ENCODE measurements around the gene MTR. TPM values are rescaled to one million over a fixed set of nuclear protein-coding genes. Genes with fewer than 3 reads are reported as not detected.
A peak's percentile ranks its signal among the peaks of the same experiment; 100 is the strongest.

Gene MTR
- total and polyA plus RNA-seq, 9 of the 15 experiments (the other 6 are each of a cell fraction or from before 2014, with no cell fraction given), result 3.4 to 44.3 (median 20.3) TPM

DNA sequence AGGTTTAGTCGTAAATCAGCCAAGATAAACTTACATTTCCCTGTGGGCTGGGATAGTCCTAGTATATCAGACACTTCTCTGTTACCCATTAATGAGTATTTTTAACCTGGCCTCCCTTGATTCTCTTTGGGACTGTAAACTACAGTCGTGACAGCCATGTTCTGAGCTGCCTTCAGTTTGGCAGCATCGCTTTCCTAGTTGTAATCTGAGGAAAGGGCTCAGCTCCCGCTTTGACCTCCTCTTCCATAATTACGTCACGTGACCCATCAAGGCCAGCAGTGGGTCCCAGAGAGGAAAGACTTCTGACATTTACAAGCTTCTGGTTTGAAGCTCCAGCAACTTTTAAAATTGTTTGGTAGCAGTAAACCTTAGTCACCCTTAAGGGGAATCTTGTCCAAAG lies 34.6 kb upstream of the MTR start:
- 22% methylated on average over 6 of the region's 6 CpGs for WGBS (ENCODE audit: insufficient coverage, low coverage, missing lambda C conversion rate)

More for the DNA sequence above, 34.6 kb upstream of the MTR start:
- Histone ChIP-seq H3K9me3 (replicated peaks; ENCODE audit: control insufficient read depth, insufficient read depth, low read depth, low read length) (no peaks in the 10 kb centered on the region), H3K36me3 (ENCODE audit: control insufficient read depth, insufficient read depth, low read length) (no peaks in the 10 kb centered on the region), H3K9me1 (ENCODE audit: control insufficient read depth, insufficient read depth, low read length) (no peaks in the 10 kb centered on the region), H3K9ac (ENCODE audit: insufficient read depth in 1 of 2, low read depth in 2 of 2, low read length in 2 of 2) (no peak overlapping the region), H3K4me2 (ENCODE audit: insufficient read depth, low read length) (no peak overlapping the region), H4K20me1 (replicated peaks; ENCODE audit: control insufficient read depth, insufficient read depth, low read length) (no peaks in the 10 kb centered on the region), H3K79me2 (ENCODE audit: control insufficient read depth, insufficient read depth, low read length) (no peaks in the 10 kb centered on the region), H2AFZ (ENCODE audit: low read depth, low read length) (peak overlapping the region; percentile 20; the same call in 1 of the 2 replicates), H3K27ac (ENCODE audit: extremely low read depth, low read depth, low read length) (no peak overlapping the region), H3K4me1 (replicated peaks in 1 of 2; ENCODE audit: control insufficient read depth in 2 of 2, insufficient read depth in 2 of 2, low read length in 2 of 2) (peaks cover 0 to 3% of the 10 kb centered on the region in 2 experiments; a peak in 2 of 5 replicates), H3K4me3 (no peak overlapping the region), H3K27me3 (ENCODE audit: control insufficient read depth in 2 of 2, insufficient read depth in 2 of 2, low read length in 2 of 2) (peaks cover 0 to 4% of the 10 kb centered on the region in 2 experiments; a peak in 1 of 5 replicates)
- ChIA-PET POLR2A (interaction anchor here (1.1 kb wide), 1 partner anchor 13 kb away, joined by 3 read pairs; no protein-coding TSS in a partner anchor), CTCF (ENCODE audit: low intra/inter-chr PET ratio) (interaction anchor here (0.6 to 2.3 kb wide), 2 partner anchors 108 to 1124 kb away, joined by 4 to 8 read pairs; no protein-coding TSS in a partner anchor)
- in situ Hi-C loops (cut with MboI) (no loop called here), intact Hi-C loops (cut with micrococcal nuclease) (loop anchor here (5.0 kb wide), 1 partner anchor 153 kb away; no protein-coding TSS in a partner anchor)
- TF ChIP-seq, protein P1, sequence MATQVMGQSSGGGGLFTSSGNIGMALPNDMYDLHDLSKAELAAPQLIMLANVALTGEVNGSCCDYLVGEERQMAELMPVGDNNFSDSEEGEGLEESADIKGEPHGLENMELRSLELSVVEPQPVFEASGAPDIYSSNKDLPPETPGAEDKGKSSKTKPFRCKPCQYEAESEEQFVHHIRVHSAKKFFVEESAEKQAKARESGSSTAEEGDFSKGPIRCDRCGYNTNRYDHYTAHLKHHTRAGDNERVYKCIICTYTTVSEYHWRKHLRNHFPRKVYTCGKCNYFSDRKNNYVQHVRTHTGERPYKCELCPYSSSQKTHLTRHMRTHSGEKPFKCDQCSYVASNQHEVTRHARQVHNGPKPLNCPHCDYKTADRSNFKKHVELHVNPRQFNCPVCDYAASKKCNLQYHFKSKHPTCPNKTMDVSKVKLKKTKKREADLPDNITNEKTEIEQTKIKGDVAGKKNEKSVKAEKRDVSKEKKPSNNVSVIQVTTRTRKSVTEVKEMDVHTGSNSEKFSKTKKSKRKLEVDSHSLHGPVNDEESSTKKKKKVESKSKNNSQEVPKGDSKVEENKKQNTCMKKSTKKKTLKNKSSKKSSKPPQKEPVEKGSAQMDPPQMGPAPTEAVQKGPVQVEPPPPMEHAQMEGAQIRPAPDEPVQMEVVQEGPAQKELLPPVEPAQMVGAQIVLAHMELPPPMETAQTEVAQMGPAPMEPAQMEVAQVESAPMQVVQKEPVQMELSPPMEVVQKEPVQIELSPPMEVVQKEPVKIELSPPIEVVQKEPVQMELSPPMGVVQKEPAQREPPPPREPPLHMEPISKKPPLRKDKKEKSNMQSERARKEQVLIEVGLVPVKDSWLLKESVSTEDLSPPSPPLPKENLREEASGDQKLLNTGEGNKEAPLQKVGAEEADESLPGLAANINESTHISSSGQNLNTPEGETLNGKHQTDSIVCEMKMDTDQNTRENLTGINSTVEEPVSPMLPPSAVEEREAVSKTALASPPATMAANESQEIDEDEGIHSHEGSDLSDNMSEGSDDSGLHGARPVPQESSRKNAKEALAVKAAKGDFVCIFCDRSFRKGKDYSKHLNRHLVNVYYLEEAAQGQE (IDR thresholded peaks at IDR 0.05; ENCODE audit: borderline replicate concordance), result no peak
- TF ChIP-seq, protein P1 (CRISPR knock-in tag; IDR thresholded peaks at IDR 0.05; ENCODE audit: low read depth), result no peak
- 0 out of 2 replicates have a peak, but pooled peaks have one; percentile 67 for TF ChIP-seq TOE1 (IDR thresholded peaks at IDR 0.05; ENCODE audit: borderline replicate concordance)
- no peak for TF ChIP-seq TOE1 (CRISPR knock-in tag; IDR thresholded peaks at IDR 0.05; ENCODE audit: borderline replicate concordance, low read depth)
- peak; percentile 31; the same call in 1 of the 2 replicates for TF ChIP-seq CBFA2T2 (conservative IDR thresholded peaks at IDR 0.05)
- peak; percentile 82 for TF ChIP-seq RAD51 (IDR thresholded peaks at IDR 0.05; ENCODE audit: borderline replicate concordance, low read depth)
- TF ChIP-seq, protein P2, sequence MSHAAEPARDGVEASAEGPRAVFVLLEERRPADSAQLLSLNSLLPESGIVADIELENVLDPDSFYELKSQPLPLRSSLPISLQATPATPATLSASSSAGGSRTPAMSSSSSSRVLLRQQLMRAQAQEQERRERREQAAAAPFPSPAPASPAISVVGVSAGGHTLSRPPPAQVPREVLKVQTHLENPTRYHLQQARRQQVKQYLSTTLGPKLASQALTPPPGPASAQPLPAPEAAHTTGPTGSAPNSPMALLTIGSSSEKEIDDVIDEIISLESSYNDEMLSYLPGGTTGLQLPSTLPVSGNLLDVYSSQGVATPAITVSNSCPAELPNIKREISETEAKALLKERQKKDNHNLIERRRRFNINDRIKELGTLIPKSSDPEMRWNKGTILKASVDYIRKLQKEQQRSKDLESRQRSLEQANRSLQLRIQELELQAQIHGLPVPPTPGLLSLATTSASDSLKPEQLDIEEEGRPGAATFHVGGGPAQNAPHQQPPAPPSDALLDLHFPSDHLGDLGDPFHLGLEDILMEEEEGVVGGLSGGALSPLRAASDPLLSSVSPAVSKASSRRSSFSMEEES (CRISPR knock-in tag; IDR thresholded peaks at IDR 0.05), result peak; percentile 79
- TF ChIP-seq, protein P3, sequence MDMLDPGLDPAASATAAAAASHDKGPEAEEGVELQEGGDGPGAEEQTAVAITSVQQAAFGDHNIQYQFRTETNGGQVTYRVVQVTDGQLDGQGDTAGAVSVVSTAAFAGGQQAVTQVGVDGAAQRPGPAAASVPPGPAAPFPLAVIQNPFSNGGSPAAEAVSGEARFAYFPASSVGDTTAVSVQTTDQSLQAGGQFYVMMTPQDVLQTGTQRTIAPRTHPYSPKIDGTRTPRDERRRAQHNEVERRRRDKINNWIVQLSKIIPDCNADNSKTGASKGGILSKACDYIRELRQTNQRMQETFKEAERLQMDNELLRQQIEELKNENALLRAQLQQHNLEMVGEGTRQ (CRISPR knock-in tag; IDR thresholded peaks at IDR 0.05), result peak; percentile 79
- FAIRE-seq (no peak), DNase-seq (ENCODE audit: extremely low read depth in 1 of 4, low spot score in 3 of 4) (no peak), ATAC-seq (peak; percentile 26; the same call in 1 of the 3 replicates)
- BruUV-seq (replicated peaks), result no TSS peak

Measured in K562 (cell line).